Measurements from ENCODE around the gene ARHGAP28.

DNA sequence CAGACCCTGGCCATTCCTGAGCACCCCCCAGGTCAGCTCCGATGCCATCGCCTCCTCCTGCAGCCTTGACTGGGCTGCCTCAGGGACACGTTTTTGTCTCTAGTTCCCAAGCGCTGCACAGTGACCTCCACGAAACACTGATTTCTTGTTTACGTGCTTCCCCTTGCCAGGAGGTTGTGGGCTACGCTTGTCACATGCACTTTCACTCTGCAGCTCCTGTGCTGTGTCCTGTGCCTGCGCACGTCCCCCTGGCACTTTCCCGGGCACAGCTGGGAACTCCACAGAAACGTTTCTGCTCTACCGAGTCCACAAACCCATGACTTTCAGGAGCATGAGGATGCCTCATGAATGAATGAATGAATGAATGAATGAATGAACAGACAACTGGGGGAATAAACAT is 227.5 kb downstream of the ARHGAP28 start:
- TF ChIP-seq, protein P1, sequence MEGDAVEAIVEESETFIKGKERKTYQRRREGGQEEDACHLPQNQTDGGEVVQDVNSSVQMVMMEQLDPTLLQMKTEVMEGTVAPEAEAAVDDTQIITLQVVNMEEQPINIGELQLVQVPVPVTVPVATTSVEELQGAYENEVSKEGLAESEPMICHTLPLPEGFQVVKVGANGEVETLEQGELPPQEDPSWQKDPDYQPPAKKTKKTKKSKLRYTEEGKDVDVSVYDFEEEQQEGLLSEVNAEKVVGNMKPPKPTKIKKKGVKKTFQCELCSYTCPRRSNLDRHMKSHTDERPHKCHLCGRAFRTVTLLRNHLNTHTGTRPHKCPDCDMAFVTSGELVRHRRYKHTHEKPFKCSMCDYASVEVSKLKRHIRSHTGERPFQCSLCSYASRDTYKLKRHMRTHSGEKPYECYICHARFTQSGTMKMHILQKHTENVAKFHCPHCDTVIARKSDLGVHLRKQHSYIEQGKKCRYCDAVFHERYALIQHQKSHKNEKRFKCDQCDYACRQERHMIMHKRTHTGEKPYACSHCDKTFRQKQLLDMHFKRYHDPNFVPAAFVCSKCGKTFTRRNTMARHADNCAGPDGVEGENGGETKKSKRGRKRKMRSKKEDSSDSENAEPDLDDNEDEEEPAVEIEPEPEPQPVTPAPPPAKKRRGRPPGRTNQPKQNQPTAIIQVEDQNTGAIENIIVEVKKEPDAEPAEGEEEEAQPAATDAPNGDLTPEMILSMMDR (IDR thresholded peaks at IDR 0.05) = no peak
- TF ChIP-seq POLR2A (IDR thresholded peaks at IDR 0.05) = no peak

All from adrenal gland (tissue), 5 donors.